Activated CD8-positive, alpha-beta memory T cell treated with anti-CD3 and anti-CD28 coated beads for 24 hours (primary cell): Measurements from ENCODE around the gene RRP36.

Source experiments
- DNase-seq: peaks from one replicate; pipeline ENCODE4 v3.0.0-alpha.2; 2020

Gene RRP36

DNA sequence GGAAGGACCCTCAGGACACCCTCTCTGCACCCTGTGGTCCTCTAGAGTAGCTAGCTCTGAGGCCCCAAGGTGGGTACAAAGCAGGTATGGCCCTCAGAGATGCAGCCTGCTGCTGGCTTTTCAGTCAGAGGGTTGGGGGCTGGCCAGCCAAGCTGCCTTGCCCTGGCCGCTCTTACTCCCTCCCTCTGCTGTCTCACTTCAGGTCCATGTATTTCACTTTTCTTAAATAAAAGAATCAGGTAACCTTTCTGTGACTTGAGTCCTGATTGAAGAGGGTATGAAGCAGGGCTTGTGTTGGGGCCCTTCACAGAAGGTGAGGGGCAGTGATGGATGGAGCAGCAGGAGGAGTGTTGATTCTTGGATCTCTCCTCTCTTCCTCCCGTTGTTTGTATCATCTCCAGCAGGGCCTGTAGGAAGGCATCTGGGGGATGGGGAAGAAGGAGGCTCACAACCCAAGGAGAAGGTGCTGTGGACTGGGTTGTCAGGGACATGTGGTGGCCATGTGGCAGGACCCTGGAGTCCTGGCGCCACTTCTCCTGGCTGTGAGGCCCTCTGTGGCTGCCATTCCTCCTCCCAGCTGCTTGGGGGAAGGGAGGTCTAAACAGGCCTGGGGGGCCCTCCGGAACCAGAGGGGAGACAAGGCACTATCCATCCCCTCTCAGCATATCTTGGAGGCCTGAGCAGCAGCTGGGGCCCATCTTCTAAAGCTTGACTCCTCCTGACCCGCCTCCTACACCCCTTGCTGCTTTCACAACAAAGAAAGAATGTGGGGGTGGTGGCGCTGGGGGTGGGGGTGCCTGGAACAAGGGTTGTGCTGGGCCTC, 53.6 kb downstream of the RRP36 start:
- no peak for DNase-seq

DNA sequence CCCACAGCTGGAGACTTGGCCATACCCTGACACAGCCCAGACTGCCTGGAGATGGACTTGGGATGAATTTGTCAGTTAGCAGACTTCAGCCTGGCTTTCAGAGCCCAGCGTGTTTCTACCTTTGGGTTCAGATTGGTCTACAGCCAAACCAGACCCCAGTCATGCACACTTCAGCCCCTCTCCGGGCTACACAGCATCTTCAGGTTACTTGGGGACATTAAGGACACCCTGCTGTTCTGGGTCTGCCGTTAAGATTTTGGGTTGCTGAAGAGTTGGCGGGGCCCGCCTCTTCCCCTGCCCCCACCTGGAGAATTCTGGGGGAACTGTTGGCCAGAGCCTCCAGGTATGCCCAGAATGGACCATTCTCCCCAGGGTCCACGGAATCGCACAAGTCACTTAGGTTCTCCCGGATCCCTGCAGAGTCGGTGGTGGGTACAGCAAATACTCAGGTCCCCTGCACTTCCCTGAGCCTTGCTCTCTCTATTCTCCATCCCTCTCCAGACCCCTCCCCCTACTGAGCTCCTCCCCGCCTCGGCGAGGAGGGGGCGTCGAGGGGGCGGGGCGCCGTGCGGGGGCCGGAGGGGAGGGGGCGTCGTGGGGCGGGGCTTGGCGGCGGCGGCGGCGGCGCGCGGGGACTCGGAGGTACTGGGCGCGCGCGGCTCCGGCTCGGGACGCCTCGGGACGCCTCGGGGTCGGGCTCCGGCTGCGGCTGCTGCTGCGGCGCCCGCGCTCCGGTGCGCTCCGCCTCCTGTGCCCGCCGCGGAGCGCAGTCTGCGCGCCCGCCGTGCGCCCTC, 54.4 kb downstream of the RRP36 start, which contains the start of gene PTK7:
PTK7 (plus strand) TSS at position 645 of the 794 bp plus-strand sequence. CDS start 175 bp downstream, outside the sequence.
- peak; percentile 63 for DNase-seq

DNA sequence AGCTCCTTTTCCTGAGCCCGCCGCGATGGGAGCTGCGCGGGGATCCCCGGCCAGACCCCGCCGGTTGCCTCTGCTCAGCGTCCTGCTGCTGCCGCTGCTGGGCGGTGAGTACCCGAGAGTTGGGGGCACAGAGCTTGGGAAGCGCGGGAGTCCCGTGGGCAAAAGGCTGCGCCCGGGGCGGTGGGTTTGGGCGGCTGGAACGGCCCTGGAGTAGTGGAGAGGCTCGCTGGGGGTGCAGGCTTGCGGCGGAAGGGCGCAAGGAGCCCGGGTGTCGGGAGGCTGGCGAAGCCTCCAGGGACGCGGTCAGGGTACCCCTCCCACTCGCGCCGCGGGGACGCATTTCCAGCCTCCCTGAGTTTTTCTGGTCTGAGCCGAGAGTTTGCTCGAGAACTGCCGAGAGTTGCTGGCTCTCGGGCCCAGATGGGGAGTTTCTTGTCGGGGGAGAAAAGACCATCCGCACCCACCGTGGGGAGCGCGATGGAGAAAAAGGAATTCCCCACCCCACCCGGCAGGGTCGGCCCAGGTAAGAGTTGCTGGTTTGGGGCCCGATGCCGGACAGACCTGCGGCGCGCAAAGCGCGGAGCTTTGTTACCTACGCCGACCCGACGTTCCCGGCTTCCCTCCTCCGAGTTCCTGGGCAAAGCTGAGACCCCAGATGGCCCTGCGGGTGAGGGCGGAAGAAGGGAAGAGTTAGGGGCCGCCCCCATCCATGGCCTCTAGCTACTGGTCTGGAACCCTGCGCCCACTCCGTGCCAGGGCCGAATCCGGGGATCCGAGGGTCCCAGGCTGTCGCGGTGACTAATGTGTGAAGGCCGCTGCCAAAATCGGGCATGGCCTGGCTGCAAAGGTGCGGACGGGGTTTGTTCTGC, 55.3 kb downstream of the RRP36 start:
- peak; percentile 62 for DNase-seq

DNA sequence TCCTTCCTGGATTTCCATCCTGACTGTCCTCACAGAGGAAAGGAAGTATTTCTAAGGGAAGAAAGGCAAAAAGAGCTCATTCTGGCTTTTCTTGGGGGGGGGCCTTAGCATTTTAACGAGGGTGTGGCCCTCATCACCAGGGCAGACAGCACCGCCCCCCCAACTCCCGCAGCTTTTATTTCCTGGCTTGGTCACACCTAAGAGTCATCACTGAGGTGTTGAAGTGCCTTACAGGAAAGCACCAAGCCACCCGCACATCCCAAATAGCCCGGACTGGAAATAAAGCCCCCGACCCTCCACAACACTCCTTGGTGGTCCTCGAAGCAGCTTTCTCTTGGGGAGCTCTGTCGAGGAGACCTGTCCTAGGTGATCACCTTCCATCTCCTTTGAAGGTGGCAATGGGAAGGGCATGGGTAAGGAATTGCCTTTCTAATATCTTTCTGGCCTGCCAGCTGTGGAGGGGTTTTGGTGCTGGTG, 55.9 kb downstream of the RRP36 start:
- no peak for DNase-seq

DNA sequence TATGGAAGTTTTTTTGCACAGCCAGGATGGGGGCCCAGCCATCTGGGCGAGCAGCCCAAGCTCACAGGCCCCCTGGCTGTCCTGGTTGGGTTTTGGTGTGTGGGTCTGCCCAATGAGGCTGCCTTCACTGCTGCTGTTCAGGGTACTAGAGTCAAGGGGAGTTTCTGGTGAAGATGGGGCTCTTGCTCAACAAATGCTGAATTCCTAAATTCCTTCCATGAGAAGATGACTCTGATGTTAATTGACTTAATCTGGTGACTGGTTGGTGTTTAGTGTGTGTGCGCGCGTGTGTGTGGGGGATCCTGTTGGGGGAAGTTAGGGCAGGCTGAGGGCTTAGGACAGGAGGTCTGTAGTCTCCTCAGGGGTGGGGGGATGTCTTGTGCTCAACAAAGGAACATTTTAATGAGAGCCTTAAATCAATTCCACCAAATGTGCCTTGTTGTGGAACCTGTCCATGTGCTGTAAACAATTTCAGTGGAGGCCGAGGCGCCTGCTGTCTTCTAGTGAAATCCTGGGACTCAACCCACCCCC, 56.6 kb downstream of the RRP36 start:
- DNase-seq = no peak

DNA sequence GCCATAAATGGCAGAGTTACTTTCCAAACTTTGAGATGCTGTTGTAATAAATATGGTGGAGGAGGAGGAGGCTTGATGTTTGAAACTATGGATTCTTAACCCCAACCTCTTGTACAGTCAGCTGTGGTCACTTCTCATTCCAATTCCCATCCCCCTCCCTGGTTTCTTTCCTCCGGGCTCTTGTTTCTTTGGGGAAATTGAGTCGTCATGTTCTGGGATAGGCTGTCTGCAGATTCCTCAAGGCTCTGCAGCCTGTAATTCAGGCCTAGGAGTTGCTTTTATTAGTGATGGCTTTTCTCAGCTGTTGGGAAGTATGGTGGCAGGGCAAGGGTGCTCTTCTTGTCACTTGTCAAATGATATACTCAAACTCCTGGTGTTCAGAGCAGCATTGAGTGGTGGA, 57.3 kb downstream of the RRP36 start:
- DNase-seq = no peak
